ENCODE data around the gene RPL7A.
"Not testable (repeated sequence)": the region's sequence is repeated elsewhere in the genome, so short reads cannot be mapped to it uniquely, and the experiment has no call there.

- TF ChIP-seq CTCF, POLR2A, EP300 (IDR thresholded peaks at IDR 0.05): not testable (repeated sequence)
These were observed 21.0 kb upstream of the RPL7A start for GRCh38 chr9:133327021-133327420.
